Measurements from ENCODE around the gene CFAP100. TPM values are rescaled to one million over a fixed set of nuclear protein-coding genes. Genes with fewer than 3 reads are reported as not detected.

Gene CFAP100
- total and polyA plus RNA-seq, 10 of the 15 experiments (the other 5 are each of a cell fraction or from before 2014, with no cell fraction given) = 0.04 to 0.27 TPM; not detected in 8

DNA sequence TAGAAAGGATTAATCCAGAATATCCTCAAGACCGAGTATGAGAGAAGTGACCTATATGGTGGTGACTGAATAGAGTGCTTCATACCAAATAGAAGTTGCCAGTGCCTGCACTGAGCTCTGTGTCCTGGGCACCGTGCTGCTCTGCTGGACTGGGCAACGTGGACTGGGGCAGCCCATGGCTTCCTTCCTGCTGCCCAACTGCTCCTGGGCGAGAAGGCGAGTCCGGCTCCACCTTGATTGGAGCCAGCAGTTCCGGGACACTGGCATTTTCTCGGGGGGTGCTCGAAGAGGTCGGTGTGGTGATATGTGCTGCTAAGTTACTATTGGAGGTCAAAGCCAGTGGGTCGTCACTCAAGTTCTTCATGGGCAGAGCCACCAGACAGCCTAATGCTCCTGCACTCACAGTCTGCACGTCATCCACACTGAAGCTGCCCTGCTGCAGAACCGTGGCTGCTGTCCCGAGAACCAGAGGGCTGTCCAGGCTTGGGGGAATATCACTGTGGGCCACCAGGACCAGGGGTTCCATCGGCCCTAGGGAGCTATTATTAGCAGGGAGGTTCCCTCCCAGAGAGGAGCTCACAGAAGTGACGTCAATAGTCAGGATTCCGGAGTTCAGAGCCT, 66.9 kb downstream of the CFAP100 start:
- no TSS peak for BruUV-seq (replicated peaks)

DNA sequence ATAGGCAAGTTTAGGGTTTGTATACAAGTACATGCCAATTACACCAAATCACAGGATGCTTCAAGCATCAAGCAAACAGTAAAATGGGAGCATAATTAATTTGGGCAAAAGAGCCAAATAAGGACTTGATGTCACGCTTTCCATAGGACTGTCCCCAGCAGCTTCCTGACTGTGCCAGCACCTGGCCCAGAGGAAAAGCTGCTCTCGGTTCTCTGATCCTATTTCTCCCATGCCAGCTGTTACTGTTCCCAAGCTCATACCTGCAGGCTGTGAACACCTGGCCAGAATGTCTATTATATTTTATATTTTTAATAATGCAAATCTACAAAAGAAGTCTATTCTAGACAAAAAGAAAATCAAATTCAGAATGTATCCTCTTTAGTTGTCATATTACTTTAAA, 68.8 kb downstream of the CFAP100 start:
- Histone ChIP-seq H2AFZ (ENCODE audit: control insufficient read depth, low read depth, low read length) (no peak overlapping the region), H3K36me3 (ENCODE audit: control insufficient read depth in 2 of 2, insufficient read depth in 2 of 2, low read length in 1 of 2) (peaks cover 30 to 40% of the 10 kb centered on the region in 2 experiments), H3K9ac (ENCODE audit: control insufficient read depth, insufficient read depth, low read length) (no peak overlapping the region), H3K27ac (ENCODE audit: control insufficient read depth, insufficient read depth) (no peak overlapping the region), H3K4me2 (ENCODE audit: control insufficient read depth, insufficient read depth) (no peak overlapping the region), H3K4me1 (ENCODE audit: control insufficient read depth, insufficient read depth, low read length) (no peaks in the 10 kb centered on the region), H3K9me3 (replicated peaks; ENCODE audit: control insufficient read depth, insufficient read depth, low read length) (no peaks in the 10 kb centered on the region), H3K79me2 (ENCODE audit: control insufficient read depth, insufficient read depth, low read length) (no peaks in the 10 kb centered on the region), H3K4me3 (no peak overlapping the region), H4K20me1 (ENCODE audit: control insufficient read depth, insufficient read depth) (no peaks in the 10 kb centered on the region; the same call in 1 of the 2 replicates), H3K27me3 (replicated peaks in 1 of 2; ENCODE audit: control insufficient read depth in 2 of 2, insufficient read depth in 2 of 2, low read length in 1 of 2) (no peaks in the 10 kb centered on the region)
- ChIA-PET RAD21 (ENCODE audit: unreplicated experiment) (no interaction called here), CTCF (no interaction called here), POLR2A (no interaction called here), SMC1A (ENCODE audit: uncharacterized antibody, unreplicated experiment) (no interaction called here)
- DNase-seq (ENCODE audit: low read depth, low spot score) (no peak), FAIRE-seq (no peak), ATAC-seq (no peak)
- WGBS (ENCODE audit: insufficient coverage, insufficient replicate concordance, low lambda C conversion rate, missing lambda C conversion rate) = 100% methylated on average over 2 of the region's 2 CpGs
- in situ Hi-C loops (cut with MboI) (no loop called here), intact Hi-C loops (cut with micrococcal nuclease; ENCODE audit: unreplicated experiment) (no loop called here)
- no TSS peak for BruUV-seq (replicated peaks)
- no peak for TF ChIP-seq JUND (IDR thresholded peaks at IDR 0.05; ENCODE audit: low read depth, low read length)

More for the DNA sequence above, 66.9 kb downstream of the CFAP100 start:
- no peak overlapping the region for H3K9ac ChIP-seq (ENCODE audit: control insufficient read depth, insufficient read depth, low read length)
- POLR2A ChIA-PET = no interaction called here
- CTCF ChIA-PET = no interaction called here
- peaks cover 29 to 48% of the 10 kb centered on the region in 2 experiments for H3K36me3 ChIP-seq (ENCODE audit: control insufficient read depth in 2 of 2, insufficient read depth in 2 of 2, low read length in 1 of 2)
- intact Hi-C loops (cut with micrococcal nuclease; ENCODE audit: unreplicated experiment) = no loop called here
- H3K79me2 ChIP-seq (ENCODE audit: control insufficient read depth, insufficient read depth, low read length) = no peaks in the 10 kb centered on the region
- H4K20me1 ChIP-seq (ENCODE audit: control insufficient read depth, insufficient read depth) = no peaks in the 10 kb centered on the region
- ATAC-seq (no peak), FAIRE-seq (no peak), DNase-seq (ENCODE audit: low read depth, low spot score) (no peak)
- no peak overlapping the region for H3K4me2 ChIP-seq (ENCODE audit: control insufficient read depth, insufficient read depth)
- no peak for TF ChIP-seq IKZF2 (IDR thresholded peaks at IDR 0.05)
- TF ChIP-seq CREM (IDR thresholded peaks at IDR 0.05; ENCODE audit: low read depth) = no peak
- TF ChIP-seq ZZZ3 (IDR thresholded peaks at IDR 0.05; ENCODE audit: control insufficient read depth, insufficient read length, low read depth) = no peak
- H3K9me3 ChIP-seq (replicated peaks; ENCODE audit: control insufficient read depth, insufficient read depth, low read length) = no peaks in the 10 kb centered on the region
- H3K27me3 ChIP-seq (replicated peaks in 1 of 2; ENCODE audit: control insufficient read depth in 2 of 2, insufficient read depth in 2 of 2, low read length in 1 of 2) = no peaks in the 10 kb centered on the region
- SMC1A ChIA-PET (ENCODE audit: uncharacterized antibody, unreplicated experiment) = interaction anchor here (1.2 to 2.1 kb wide), 2 partner anchors 8 to 10 kb away, joined by 3 to 6 read pairs; no protein-coding TSS in a partner anchor
- RAD21 ChIA-PET (ENCODE audit: unreplicated experiment) = no interaction called here
- H3K4me3 ChIP-seq = no peak overlapping the region
- 90% methylated on average over 17 of the region's 17 CpGs for whole genome bisulfite sequencing (ENCODE audit: insufficient coverage, insufficient replicate concordance, low lambda C conversion rate, missing lambda C conversion rate)
- in situ Hi-C loops (cut with MboI) = no loop called here
- H3K27ac ChIP-seq (ENCODE audit: control insufficient read depth, insufficient read depth) = no peak overlapping the region
- no peak overlapping the region for H2AFZ ChIP-seq (ENCODE audit: control insufficient read depth, low read depth, low read length)
- no peaks in the 10 kb centered on the region for H3K4me1 ChIP-seq (ENCODE audit: control insufficient read depth, insufficient read depth, low read length)

All from GM12878 (cell line).